Measurements from ENCODE around the gene SLC39A1. TPM values are rescaled to one million over a fixed set of nuclear protein-coding genes. Genes with fewer than 3 reads are reported as not detected.

The SLC39A1 gene
- total RNA-seq, 1 experiment from 2014 or later = 158 TPM

DNA sequence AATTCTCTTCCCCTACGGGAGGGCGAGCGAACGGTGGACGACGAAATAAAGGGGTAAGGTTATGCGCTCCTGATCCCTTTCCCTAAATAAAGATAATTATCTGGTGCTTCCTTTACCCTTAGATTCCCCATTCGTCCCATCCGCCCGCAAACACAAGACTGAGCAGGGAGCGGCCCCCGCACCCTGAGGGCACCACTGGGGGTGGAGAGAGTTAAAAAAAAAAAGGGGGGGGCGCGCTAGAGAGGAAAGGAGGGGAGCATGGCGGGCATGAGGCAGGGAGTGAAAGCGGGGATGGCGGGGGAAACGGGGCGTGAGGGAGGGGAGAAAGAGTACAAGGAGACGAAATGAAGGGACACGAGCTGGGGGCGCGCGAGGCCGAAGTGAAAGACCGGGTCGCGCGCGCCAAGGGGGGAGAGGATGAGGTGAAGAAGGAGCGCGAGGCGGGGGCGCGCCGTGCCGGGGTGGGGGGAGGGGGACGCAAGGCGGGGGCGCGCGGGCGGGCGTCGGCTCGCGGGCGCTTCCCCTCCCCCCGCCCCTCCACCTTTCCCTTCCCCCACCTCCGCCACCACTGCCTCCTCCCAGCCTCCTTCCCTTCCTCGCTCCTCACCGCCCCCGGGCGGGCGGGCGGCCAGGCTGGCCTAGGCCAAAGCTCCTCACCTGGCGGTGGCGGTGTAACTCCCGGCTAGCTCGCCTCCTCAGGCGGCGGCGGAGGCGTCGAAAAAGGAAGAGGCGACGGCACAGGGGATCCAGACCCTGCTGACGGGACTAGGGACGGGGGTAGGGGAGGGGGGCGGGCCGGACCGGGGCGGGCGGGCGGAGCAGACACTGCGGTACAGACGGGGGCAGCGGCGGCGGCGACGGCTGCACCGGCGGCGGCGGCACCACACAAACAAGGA, 41.0 kb downstream of the SLC39A1 start:
- POLR2A ChIA-PET = interaction anchor here (0.6 kb wide), 1 partner anchor 64 kb away, joined by 3 read pairs; the partner anchor contains the start of gene RAB13
- peak overlapping the region; percentile 76 to 92 for H3K4me3 ChIP-seq (ENCODE audit: low read depth in 2 of 2, low read length in 2 of 2)
- in situ Hi-C loops (cut with HindIII; ENCODE audit: low pct_unique_long_range_greater_than_20kb, low sequenced_read_pairs) = no loop called here
- H3K27me3 ChIP-seq (ENCODE audit: control insufficient read depth, insufficient read depth, low read length) = no peaks in the 10 kb centered on the region
- BruUV-seq (replicated peaks) = no TSS peak
- DNase-seq (ENCODE audit: low read depth, low spot score) (no peak), ATAC-seq (peak; percentile 61)
- CTCF ChIA-PET = interaction anchor here (0.6 to 1.1 kb wide), 3 partner anchors 24 to 129 kb away, joined by 3 to 6 read pairs (median 4); no protein-coding TSS in a partner anchor
- no peaks in the 10 kb centered on the region for H3K9me3 ChIP-seq (ENCODE audit: control insufficient read depth, insufficient read depth, low read depth, low read length)
- intact Hi-C loops (cut with micrococcal nuclease; ENCODE audit: unreplicated experiment) = loop anchor here (5.0 kb wide), 1 partner anchor 100 kb away; no protein-coding TSS in a partner anchor
- peaks cover 19% of the 10 kb centered on the region for H3K4me1 ChIP-seq (ENCODE audit: control insufficient read depth, insufficient read depth, low read length)
- 0 out of 2 replicates have a peak, but pooled peaks have one; percentile 49 for TF ChIP-seq SIN3A (IDR thresholded peaks at IDR 0.05; ENCODE audit: borderline replicate concordance, insufficient read depth, low read depth, low read length)
- TF ChIP-seq, protein P1, sequence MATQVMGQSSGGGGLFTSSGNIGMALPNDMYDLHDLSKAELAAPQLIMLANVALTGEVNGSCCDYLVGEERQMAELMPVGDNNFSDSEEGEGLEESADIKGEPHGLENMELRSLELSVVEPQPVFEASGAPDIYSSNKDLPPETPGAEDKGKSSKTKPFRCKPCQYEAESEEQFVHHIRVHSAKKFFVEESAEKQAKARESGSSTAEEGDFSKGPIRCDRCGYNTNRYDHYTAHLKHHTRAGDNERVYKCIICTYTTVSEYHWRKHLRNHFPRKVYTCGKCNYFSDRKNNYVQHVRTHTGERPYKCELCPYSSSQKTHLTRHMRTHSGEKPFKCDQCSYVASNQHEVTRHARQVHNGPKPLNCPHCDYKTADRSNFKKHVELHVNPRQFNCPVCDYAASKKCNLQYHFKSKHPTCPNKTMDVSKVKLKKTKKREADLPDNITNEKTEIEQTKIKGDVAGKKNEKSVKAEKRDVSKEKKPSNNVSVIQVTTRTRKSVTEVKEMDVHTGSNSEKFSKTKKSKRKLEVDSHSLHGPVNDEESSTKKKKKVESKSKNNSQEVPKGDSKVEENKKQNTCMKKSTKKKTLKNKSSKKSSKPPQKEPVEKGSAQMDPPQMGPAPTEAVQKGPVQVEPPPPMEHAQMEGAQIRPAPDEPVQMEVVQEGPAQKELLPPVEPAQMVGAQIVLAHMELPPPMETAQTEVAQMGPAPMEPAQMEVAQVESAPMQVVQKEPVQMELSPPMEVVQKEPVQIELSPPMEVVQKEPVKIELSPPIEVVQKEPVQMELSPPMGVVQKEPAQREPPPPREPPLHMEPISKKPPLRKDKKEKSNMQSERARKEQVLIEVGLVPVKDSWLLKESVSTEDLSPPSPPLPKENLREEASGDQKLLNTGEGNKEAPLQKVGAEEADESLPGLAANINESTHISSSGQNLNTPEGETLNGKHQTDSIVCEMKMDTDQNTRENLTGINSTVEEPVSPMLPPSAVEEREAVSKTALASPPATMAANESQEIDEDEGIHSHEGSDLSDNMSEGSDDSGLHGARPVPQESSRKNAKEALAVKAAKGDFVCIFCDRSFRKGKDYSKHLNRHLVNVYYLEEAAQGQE (IDR thresholded peaks at IDR 0.05; ENCODE audit: insufficient read depth in 1 of 2, low read depth in 2 of 2, low read length in 1 of 2) = no peak
- peak overlapping the region; percentile 92 for H3K27ac ChIP-seq (ENCODE audit: low read length)
- H3K36me3 ChIP-seq (ENCODE audit: control insufficient read depth, insufficient read depth, low read length) = no peaks in the 10 kb centered on the region

DNA sequence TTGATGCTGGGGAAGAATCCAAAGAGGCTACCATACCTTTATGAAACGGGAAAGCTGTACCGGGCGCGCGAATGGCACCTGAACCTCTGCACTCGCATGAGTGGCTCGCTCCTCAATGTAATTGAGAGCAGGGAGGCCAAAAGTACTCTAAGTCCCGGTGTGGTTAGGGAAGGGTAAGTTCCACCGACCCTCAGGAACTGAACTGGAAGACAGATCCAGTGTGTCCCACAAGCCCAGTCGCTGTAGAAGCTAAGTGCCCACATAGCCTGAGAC, 41.6 kb downstream of the SLC39A1 start:
- in situ Hi-C loops (cut with HindIII; ENCODE audit: low pct_unique_long_range_greater_than_20kb, low sequenced_read_pairs) = no loop called here
- H3K27ac ChIP-seq (ENCODE audit: low read length) = peak overlapping the region; percentile 92
- no peaks in the 10 kb centered on the region for H3K9me3 ChIP-seq (ENCODE audit: control insufficient read depth, insufficient read depth, low read depth, low read length)
- DNase-seq (ENCODE audit: low read depth, low spot score) (no peak), ATAC-seq (no peak)
- peak overlapping the region; percentile 76 to 92 for H3K4me3 ChIP-seq (ENCODE audit: low read depth in 2 of 2, low read length in 2 of 2)
- H3K4me1 ChIP-seq (ENCODE audit: control insufficient read depth, insufficient read depth, low read length) = peaks cover 19% of the 10 kb centered on the region
- no peaks in the 10 kb centered on the region for H3K36me3 ChIP-seq (ENCODE audit: control insufficient read depth, insufficient read depth, low read length)
- intact Hi-C loops (cut with micrococcal nuclease; ENCODE audit: unreplicated experiment) = loop anchor here (5.0 kb wide), 1 partner anchor 99 kb away; no protein-coding TSS in a partner anchor
- TF ChIP-seq, protein P2, sequence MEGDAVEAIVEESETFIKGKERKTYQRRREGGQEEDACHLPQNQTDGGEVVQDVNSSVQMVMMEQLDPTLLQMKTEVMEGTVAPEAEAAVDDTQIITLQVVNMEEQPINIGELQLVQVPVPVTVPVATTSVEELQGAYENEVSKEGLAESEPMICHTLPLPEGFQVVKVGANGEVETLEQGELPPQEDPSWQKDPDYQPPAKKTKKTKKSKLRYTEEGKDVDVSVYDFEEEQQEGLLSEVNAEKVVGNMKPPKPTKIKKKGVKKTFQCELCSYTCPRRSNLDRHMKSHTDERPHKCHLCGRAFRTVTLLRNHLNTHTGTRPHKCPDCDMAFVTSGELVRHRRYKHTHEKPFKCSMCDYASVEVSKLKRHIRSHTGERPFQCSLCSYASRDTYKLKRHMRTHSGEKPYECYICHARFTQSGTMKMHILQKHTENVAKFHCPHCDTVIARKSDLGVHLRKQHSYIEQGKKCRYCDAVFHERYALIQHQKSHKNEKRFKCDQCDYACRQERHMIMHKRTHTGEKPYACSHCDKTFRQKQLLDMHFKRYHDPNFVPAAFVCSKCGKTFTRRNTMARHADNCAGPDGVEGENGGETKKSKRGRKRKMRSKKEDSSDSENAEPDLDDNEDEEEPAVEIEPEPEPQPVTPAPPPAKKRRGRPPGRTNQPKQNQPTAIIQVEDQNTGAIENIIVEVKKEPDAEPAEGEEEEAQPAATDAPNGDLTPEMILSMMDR (IDR thresholded peaks at IDR 0.05) = no peak
- no peaks in the 10 kb centered on the region for H3K27me3 ChIP-seq (ENCODE audit: control insufficient read depth, insufficient read depth, low read length)
- no TSS peak for BruUV-seq (replicated peaks)
- ChIA-PET POLR2A (interaction anchor here (0.6 kb wide), 1 partner anchor 64 kb away, joined by 3 read pairs; the partner anchor contains the start of gene RAB13), CTCF (interaction anchor here (0.6 to 0.8 kb wide), 2 partner anchors 78 to 129 kb away, joined by 3 to 6 read pairs; no protein-coding TSS in a partner anchor)
